GM12891 (cell line): ENCODE results near the gene FIBP.

Source experiments
- POLR2A ChIP-seq: IDR thresholded peaks from 2 replicates; pipeline ENCODE4 v1.6.1; 2011; ENCODE audit warnings: low read depth, low read length, control low read depth
- POLR2AphosphoS5 ChIP-seq: IDR thresholded peaks from 2 replicates; pipeline ENCODE4 v1.6.1; 2011; ENCODE audit warnings: low read depth, low read length, control low read depth
- POU2F2 ChIP-seq: IDR thresholded peaks from 2 replicates; pipeline ENCODE4 v1.6.1; 2011; ENCODE audit warnings: low read depth, mild to moderate bottlenecking, control low read depth, low read length, moderate library complexity
- TAF1 ChIP-seq: IDR thresholded peaks from 2 replicates; pipeline ENCODE4 v1.6.1; 2011; ENCODE audit warnings: low read depth, low read length, control low read depth

- no peak for TF ChIP-seq POLR2A
- TF ChIP-seq TAF1: no peak
- TF ChIP-seq POU2F2: no peak
- no peak for TF ChIP-seq POLR2AphosphoS5
These were observed 33.6 kb upstream of the FIBP start for GRCh38 chr11:65921876-65922275.
